22Rv1 (cell line): Measurements from ENCODE around the gene SH3RF3.

Source experiments
- H3K27ac ChIP-seq: fragments of 450-650 bp; 2 replicates; pipeline ENCODE4 v1.5.1; 2017
- CTCF ChIP-seq: fragments of 450-650 bp; IDR thresholded peaks from 2 replicates; pipeline ENCODE4 v1.5.1; 2017; ENCODE audit warnings: mild to moderate bottlenecking
- ZFX ChIP-seq: fragments of 450-650 bp; IDR thresholded peaks from 2 replicates; pipeline ENCODE4 v1.6.1; 2017; ENCODE audit warnings: antibody characterized with exemption, borderline replicate concordance

The SH3RF3 gene

DNA sequence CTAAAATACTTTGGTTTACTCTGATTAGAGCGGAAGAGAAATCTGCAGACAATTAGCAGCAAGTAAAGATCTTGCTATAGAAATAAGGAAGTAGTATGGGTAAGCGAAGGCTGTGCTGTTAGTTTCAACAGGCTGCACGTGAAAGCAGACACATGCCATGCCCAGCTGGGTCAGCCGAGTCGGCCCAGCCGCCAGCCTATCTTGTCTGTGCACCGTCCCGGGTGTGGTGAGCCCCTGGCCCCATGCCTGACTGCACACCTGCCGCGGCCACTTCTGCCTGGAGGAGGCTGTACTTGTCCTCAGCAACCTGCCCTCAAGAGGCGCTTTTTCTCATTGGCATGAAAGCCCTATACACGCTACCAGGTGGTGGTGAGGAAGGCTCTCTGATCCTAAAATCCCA, 299.3 kb downstream of the SH3RF3 start:
- no peak for TF ChIP-seq ZFX
- TF ChIP-seq CTCF, result no peak
- H3K27ac ChIP-seq, result no peak overlapping the region

- H3K27ac ChIP-seq, result no peak overlapping the region
- TF ChIP-seq CTCF, result no peak
- TF ChIP-seq ZFX, result no peak
Observed at GRCh38 chr2:109428841-109429566, 300.0 kb downstream of the SH3RF3 start.

DNA sequence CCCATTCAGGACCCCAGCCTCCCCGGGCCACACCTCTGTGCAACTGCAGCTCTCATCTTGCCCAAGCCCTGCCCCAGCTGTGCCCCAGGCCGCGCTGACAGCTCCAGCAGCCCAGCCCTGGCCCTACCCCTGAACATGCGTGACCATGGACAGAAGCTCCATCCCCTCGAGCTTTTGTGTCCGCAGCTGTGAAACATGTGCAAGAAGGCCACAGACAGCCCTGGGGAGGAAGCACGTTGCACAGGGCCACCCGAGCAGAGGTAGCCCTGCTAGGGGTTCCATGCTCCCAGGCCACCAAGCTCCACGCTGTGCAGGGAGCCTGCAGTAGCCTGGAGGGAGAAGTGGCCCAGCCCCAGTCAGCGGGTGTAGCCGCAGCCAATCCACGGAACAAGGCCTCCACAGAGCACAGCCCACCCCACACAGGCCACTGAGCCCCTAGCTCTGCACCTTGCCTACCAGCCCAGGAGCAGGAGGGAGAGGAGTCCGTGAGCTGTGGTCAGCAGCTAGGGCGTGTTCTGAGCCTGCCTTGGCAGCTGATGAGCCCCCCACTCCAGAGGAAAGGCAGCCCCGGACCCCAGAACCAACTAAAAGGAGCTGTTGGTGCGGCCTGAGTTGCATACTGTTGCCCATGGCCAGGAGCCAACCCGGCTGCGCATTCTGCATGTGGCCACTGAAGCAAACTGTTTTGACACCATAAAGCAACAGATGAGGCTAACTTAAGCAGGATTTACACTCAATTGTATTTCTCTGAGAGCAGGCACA, 300.7 kb downstream of the SH3RF3 start:
- TF ChIP-seq ZFX (no peak), CTCF (no peak)
- H3K27ac ChIP-seq, result no peak overlapping the region

DNA sequence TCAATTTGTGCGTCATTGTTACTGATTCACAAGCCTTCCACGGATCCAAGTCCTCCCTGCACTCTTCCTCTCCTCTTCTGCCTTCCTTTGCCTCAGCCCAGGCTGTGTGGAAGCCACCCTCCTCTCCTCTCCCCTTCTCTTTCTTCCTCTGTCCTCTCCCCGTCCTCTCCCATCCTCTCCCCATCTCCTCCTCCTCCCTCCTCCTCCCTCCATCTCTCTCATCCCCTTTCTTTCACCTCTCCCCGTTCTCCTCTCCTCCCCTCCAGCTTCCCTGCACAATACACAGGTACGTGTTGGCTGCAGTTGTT, 301.3 kb downstream of the SH3RF3 start:
- TF ChIP-seq ZFX (no peak), CTCF (no peak)
- no peak overlapping the region for H3K27ac ChIP-seq

- no peak for TF ChIP-seq CTCF
- TF ChIP-seq ZFX, result no peak
- no peak overlapping the region for H3K27ac ChIP-seq
Observed at GRCh38 chr2:109432421-109432820, 303.4 kb downstream of the SH3RF3 start.

- no peak overlapping the region for H3K27ac ChIP-seq
- TF ChIP-seq ZFX (no peak), CTCF (no peak)
Observed at GRCh38 chr2:109433486-109433885, 304.5 kb downstream of the SH3RF3 start.

- TF ChIP-seq ZFX (no peak), CTCF (no peak)
Observed at GRCh38 chr2:109433926-109434325, 304.9 kb downstream of the SH3RF3 start.

More at GRCh38 chr2:109433926-109434325, 304.9 kb downstream of the SH3RF3 start:
- no peak overlapping the region for H3K27ac ChIP-seq
